GM12878 (cell line): ENCODE data around the gene EPB42. TPM values are rescaled to one million over a fixed set of nuclear protein-coding genes. Genes with fewer than 3 reads are reported as not detected.

Experiments used
- ATAC-seq: fragments of 200-7000 bp; cut with Tn5 transposase; 3 replicates; pipeline ENCODE4 v1.9.1; 2020; ENCODE audit warnings: mild to moderate bottlenecking, moderate library complexity
- BruUV-seq: library from RNA; stranded (reverse); fragments of 400-500 nt; replicated peaks from 2 replicates; lab custom pipeline; 2021; lab: Mats Ljungman, UMichigan
- CTCF ChIA-PET: fragments of 300-600 bp; sonication (Branson Sonifier 250); formaldehyde crosslinking; extraction: SDS; loops from one replicate; lab custom pipeline; 2021; ENCODE audit warnings: inconsistent platforms; lab: Yijun Ruan, JAX
- POLR2A ChIA-PET: fragments of 350-600 bp; formaldehyde crosslinking; extraction: SDS; loops from one replicate; lab custom pipeline; 2021; ENCODE audit warnings: inconsistent platforms; lab: Charles Lee
- RAD21 ChIA-PET: fragments of 300-600 bp; sonication (Branson Sonifier 250); formaldehyde crosslinking; loops from one replicate; lab custom pipeline; 2023; ENCODE audit warnings: antibody characterized with exemption; ENCODE audit not compliant: unreplicated experiment; lab: Charles Lee
- SMC1A ChIA-PET: fragments of 300-600 bp; sonication (Branson Sonifier 250); formaldehyde crosslinking; loops from one replicate; lab custom pipeline; 2023; ENCODE audit not compliant: unreplicated experiment, uncharacterized antibody; lab: Charles Lee
- DNase-seq: peaks from one replicate; pipeline ENCODE4 v3.0.0-alpha.2; 2011; ENCODE audit warnings: low read depth, low spot score
- FAIRE-seq: peaks from 3 replicates; lab custom pipeline; 2011; peaks lifted over from hg19 to GRCh38; lab: Jason Lieb, UNC
- H2AFZ ChIP-seq: 2 replicates; pipeline ENCODE4 v1.6.0; 2011; ENCODE audit warnings: low read depth, low read length, control low read depth; ENCODE audit not compliant: control insufficient read depth
- H3K27ac ChIP-seq: 2 replicates; pipeline ENCODE4 v1.5.1; 2011; ENCODE audit warnings: control low read depth; ENCODE audit not compliant: control insufficient read depth, insufficient read depth
- H3K27me3 ChIP-seq, 2 experiments: replicated peaks in 1 of 2; 2 replicates each; pipeline versions ENCODE4 v1.6.0 to v1.6.1; 2011; ENCODE audit warnings: low read length in 1 of 2; ENCODE audit not compliant: control insufficient read depth in 2 of 2, insufficient read depth in 2 of 2
- H3K36me3 ChIP-seq, 2 experiments: 2 replicates each; pipeline ENCODE4 v1.5.1; 2011; ENCODE audit warnings: low read length in 1 of 2; ENCODE audit not compliant: control insufficient read depth in 2 of 2, insufficient read depth in 2 of 2
- H3K4me1 ChIP-seq: 2 replicates; pipeline ENCODE4 v1.6.1; 2011; ENCODE audit warnings: mild to moderate bottlenecking, low read length, moderate library complexity, mixed read lengths; ENCODE audit not compliant: control insufficient read depth, insufficient read depth
- H3K4me2 ChIP-seq: 2 replicates; pipeline ENCODE4 v1.6.0; 2011; ENCODE audit warnings: control low read depth; ENCODE audit not compliant: control insufficient read depth, insufficient read depth
- H3K4me3 ChIP-seq: fragments of 200-600 bp; sonication (generic); 2 replicates; pipeline ENCODE4 v1.5.1; 2016
- H3K79me2 ChIP-seq: 2 replicates; pipeline ENCODE4 v1.6.0; 2011; ENCODE audit warnings: low read length; ENCODE audit not compliant: control insufficient read depth, insufficient read depth
- H3K9ac ChIP-seq: 2 replicates; pipeline ENCODE4 v1.8.0; 2011; ENCODE audit warnings: low read length, control low read depth, mixed read lengths; ENCODE audit not compliant: control insufficient read depth, insufficient read depth
- H3K9me3 ChIP-seq: replicated peaks from 3 replicates; pipeline ENCODE4 v1.5.1; 2011; ENCODE audit warnings: mild to moderate bottlenecking, low read length; ENCODE audit not compliant: control insufficient read depth, insufficient read depth
- H4K20me1 ChIP-seq: 2 replicates; pipeline ENCODE4 v1.6.0; 2011; ENCODE audit not compliant: control insufficient read depth, insufficient read depth
- BCL11A ChIP-seq: IDR thresholded peaks from 2 replicates; pipeline ENCODE4 v1.6.1; 2011; ENCODE audit warnings: low read depth, low read length
- CREM ChIP-seq: IDR thresholded peaks from 2 replicates; pipeline ENCODE4 v1.6.1; 2014; ENCODE audit warnings: antibody characterized with exemption, low read depth
- FOXK2 ChIP-seq: fragments of 450-650 bp; IDR thresholded peaks from 2 replicates; pipeline ENCODE4 v1.6.1; 2017; ENCODE audit warnings: mild to moderate bottlenecking, moderate library complexity
- HDAC2 ChIP-seq: fragments of 200-600 bp; sonication (generic); IDR thresholded peaks from 2 replicates; pipeline ENCODE4 v1.6.1; 2017
- MXI1 ChIP-seq: fragments of 150-350 bp; IDR thresholded peaks from 2 replicates; pipeline ENCODE4 v1.6.1; 2011; ENCODE audit warnings: low read depth, mild to moderate bottlenecking, inconsistent platforms, low read length, improper control_type of control experiment
- RB1 ChIP-seq: fragments of 450-650 bp; formaldehyde crosslinking; IDR thresholded peaks from 2 replicates; pipeline ENCODE4 v1.6.1; 2017; ENCODE audit warnings: mild to moderate bottlenecking, borderline replicate concordance
- SPI1 ChIP-seq: IDR thresholded peaks from 2 replicates; pipeline ENCODE4 v1.6.1; 2011; ENCODE audit warnings: low read depth, mild to moderate bottlenecking, low read length, moderate library complexity, borderline replicate concordance; ENCODE audit not compliant: insufficient read depth
- SREBF1 ChIP-seq: IDR thresholded peaks from 2 replicates; pipeline ENCODE4 v1.6.1; 2012; ENCODE audit warnings: mild to moderate bottlenecking, low read length
- TARDBP ChIP-seq: IDR thresholded peaks from 2 replicates; pipeline ENCODE4 v1.6.1; 2016; ENCODE audit warnings: borderline replicate concordance
- TCF7 ChIP-seq: IDR thresholded peaks from 2 replicates; pipeline ENCODE4 v1.6.1; 2014; ENCODE audit warnings: antibody characterized with exemption, borderline replicate concordance
- ZNF24 ChIP-seq: fragments of 450-650 bp; IDR thresholded peaks from 2 replicates; pipeline ENCODE4 v1.6.1; 2017; ENCODE audit warnings: antibody characterized with exemption, mild to moderate bottlenecking
- ZSCAN29 ChIP-seq: fragments of 450-650 bp; IDR thresholded peaks from 2 replicates; pipeline ENCODE4 v1.6.1; 2017; ENCODE audit warnings: mild to moderate bottlenecking, moderate library complexity
- ZZZ3 ChIP-seq: IDR thresholded peaks from 2 replicates; pipeline ENCODE4 v1.6.1; 2011; ENCODE audit warnings: low read depth; ENCODE audit not compliant: control insufficient read depth, insufficient read length
- WGBS: methylation state at CpG from one replicate; pipeline ENCODE4 v1.1.6; 2016; ENCODE audit warnings: low lambda C conversion rate; ENCODE audit not compliant: insufficient replicate concordance, insufficient coverage; ENCODE audit errors: missing lambda C conversion rate; 5-methylcytosine and 5-hydroxymethylcytosine counted together
- in situ Hi-C: fragments of 300-500 bp; cut with MboI; formaldehyde crosslinking; loops from 9 replicates; pipeline ENCODE4 v1.14.3; 2018; ENCODE audit warnings: mixed read lengths
- intact Hi-C: fragments of 100-400 bp; cut with micrococcal nuclease; formaldehyde crosslinking; loops from one replicate; pipeline ENCODE4 v1.14.2; 2022; ENCODE audit not compliant: unreplicated experiment
- polyA plus RNA-seq, 11 experiments: library from polyadenylated mRNA; depleted of rRNA in 4 of 11; unstranded in 6 of 11; stranded (reverse) in 5 of 11; fragments of >200 nt; fragmentation: Nextera tagmentation in 4 of 11; fragmentation: Illumina TruSeq in 1 of 11; extraction: Ambion mirVana in 4 of 11; extraction: Trizol in 1 of 11; gene quantifications; 1 replicate in 1 of 11; 2 replicates in 10 of 11; pipeline versions ENCODE4 v1.2.1 to v1.2.3, GENCODE V29; 2011 to 2016; ENCODE audit warnings: inconsistent platforms in 2 of 11, missing spikeins in 2 of 11, low read depth in 1 of 11
- total RNA-seq, 4 experiments: library from RNA; depleted of rRNA in 3 of 4; stranded (reverse); fragments of >200 nt in 3 of 4; fragmentation: Illumina TruSeq in 1 of 4; extraction: Trizol in 1 of 4; gene quantifications; 2 replicates each; pipeline versions ENCODE4 v1.2.1 to v1.2.3, GENCODE V29; 2013 to 2021
- TF ChIP-seq, protein P1 (sequence below): fragments of 450-650 bp; IDR thresholded peaks from 2 replicates; pipeline ENCODE4 v1.6.1; 2017; ENCODE audit warnings: antibody characterized with exemption, mild to moderate bottlenecking, moderate library complexity
- TF ChIP-seq, protein P2 (sequence below): IDR thresholded peaks from 2 replicates; pipeline ENCODE4 v1.6.1; 2012; ENCODE audit warnings: low read depth, low read length, improper control_type of control experiment
- TF ChIP-seq, protein P3 (sequence below): IDR thresholded peaks from 2 replicates; pipeline ENCODE4 v1.6.1; 2012; ENCODE audit warnings: low read depth, low read length, improper control_type of control experiment

Gene EPB42
- total and polyA plus RNA-seq, 10 of the 15 experiments (the other 5 are each of a cell fraction or from before 2014, with no cell fraction given), result not detected

DNA sequence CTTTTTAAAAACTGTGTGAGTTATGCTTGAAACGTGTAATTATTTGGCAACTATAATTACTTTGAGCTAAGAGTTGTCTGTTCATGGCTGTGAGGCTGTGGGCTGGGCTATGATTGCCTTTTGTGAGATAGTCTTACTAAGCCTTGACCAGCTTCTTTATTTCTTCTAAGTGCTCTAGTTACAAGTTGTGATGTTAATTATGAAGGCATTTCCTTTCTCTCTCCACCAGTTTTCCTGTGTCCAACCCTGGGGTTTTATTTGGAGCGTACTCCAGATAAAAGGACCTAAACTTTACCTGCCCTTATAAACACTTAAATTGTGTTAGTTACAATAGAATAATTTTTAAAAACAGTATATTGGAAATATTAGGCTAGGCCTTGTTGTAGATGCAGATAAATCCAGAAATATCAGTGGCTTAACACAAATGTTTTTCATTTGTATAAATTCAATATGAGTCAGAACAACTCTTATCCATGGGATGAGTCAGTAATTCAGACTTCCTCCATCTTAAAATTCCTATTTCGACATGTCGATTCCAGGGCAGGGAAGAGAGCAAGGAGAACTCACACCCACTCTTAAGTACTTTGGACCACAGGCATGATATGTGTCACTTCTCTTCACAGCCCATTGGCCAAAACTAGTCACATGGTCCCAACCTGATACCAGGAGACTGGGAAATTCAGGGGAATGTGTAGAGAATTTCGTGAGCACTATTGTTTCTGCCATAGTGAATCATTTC is 70.5 kb downstream of the EPB42 start:
- FAIRE-seq, result no peak

More for the DNA sequence above, 70.5 kb downstream of the EPB42 start:
- H3K4me1 ChIP-seq, result no peaks in the 10 kb centered on the region
- WGBS, result 86% methylated on average over 5 of the region's 5 CpGs
- CTCF ChIA-PET, result no interaction called here
- RAD21 ChIA-PET, result interaction anchor here (0.7 kb wide), 1 partner anchor 321 kb away, joined by 3 read pairs; no protein-coding TSS in a partner anchor
- POLR2A ChIA-PET, result no interaction called here
- no peak overlapping the region for H3K27ac ChIP-seq
- no peak for DNase-seq
- TF ChIP-seq, protein P1, sequence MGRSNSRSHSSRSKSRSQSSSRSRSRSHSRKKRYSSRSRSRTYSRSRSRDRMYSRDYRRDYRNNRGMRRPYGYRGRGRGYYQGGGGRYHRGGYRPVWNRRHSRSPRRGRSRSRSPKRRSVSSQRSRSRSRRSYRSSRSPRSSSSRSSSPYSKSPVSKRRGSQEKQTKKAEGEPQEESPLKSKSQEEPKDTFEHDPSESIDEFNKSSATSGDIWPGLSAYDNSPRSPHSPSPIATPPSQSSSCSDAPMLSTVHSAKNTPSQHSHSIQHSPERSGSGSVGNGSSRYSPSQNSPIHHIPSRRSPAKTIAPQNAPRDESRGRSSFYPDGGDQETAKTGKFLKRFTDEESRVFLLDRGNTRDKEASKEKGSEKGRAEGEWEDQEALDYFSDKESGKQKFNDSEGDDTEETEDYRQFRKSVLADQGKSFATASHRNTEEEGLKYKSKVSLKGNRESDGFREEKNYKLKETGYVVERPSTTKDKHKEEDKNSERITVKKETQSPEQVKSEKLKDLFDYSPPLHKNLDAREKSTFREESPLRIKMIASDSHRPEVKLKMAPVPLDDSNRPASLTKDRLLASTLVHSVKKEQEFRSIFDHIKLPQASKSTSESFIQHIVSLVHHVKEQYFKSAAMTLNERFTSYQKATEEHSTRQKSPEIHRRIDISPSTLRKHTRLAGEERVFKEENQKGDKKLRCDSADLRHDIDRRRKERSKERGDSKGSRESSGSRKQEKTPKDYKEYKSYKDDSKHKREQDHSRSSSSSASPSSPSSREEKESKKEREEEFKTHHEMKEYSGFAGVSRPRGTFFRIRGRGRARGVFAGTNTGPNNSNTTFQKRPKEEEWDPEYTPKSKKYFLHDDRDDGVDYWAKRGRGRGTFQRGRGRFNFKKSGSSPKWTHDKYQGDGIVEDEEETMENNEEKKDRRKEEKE, result no peak
- no peak for TF ChIP-seq RB1
- no peak for TF ChIP-seq BCL11A
- TF ChIP-seq, protein P2, sequence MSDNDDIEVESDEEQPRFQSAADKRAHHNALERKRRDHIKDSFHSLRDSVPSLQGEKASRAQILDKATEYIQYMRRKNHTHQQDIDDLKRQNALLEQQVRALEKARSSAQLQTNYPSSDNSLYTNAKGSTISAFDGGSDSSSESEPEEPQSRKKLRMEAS, result no peak
- TF ChIP-seq MXI1, result no peak
- TF ChIP-seq SREBF1, result no peak
- TF ChIP-seq, protein P3, sequence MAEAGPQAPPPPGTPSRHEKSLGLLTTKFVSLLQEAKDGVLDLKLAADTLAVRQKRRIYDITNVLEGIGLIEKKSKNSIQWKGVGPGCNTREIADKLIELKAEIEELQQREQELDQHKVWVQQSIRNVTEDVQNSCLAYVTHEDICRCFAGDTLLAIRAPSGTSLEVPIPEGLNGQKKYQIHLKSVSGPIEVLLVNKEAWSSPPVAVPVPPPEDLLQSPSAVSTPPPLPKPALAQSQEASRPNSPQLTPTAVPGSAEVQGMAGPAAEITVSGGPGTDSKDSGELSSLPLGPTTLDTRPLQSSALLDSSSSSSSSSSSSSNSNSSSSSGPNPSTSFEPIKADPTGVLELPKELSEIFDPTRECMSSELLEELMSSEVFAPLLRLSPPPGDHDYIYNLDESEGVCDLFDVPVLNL, result no peak
- TF ChIP-seq ZSCAN29, result no peak
- no peak for TF ChIP-seq ZZZ3
- TF ChIP-seq TARDBP, result no peak
- TF ChIP-seq ZNF24, result no peak
- no peak for TF ChIP-seq FOXK2
- TF ChIP-seq CREM, result no peak
- TF ChIP-seq TCF7, result no peak
- TF ChIP-seq SPI1, result no peak
- no peak for TF ChIP-seq HDAC2
- H3K36me3 ChIP-seq, result peaks cover 0 to 10% of the 10 kb centered on the region in 2 experiments; a peak in 2 of 4 replicates
- no peaks in the 10 kb centered on the region for H3K79me2 ChIP-seq
- intact Hi-C loops, result no loop called here
- no peaks in the 10 kb centered on the region for H3K9me3 ChIP-seq
- in situ Hi-C loops, result no loop called here
- BruUV-seq, result no TSS peak
- no peak overlapping the region for H2AFZ ChIP-seq
- ATAC-seq, result no peak
- no peaks in the 10 kb centered on the region for H3K27me3 ChIP-seq
- H3K4me2 ChIP-seq, result no peak overlapping the region
- H3K9ac ChIP-seq, result no peak overlapping the region
- SMC1A ChIA-PET, result no interaction called here
- no peak overlapping the region for H3K4me3 ChIP-seq
- H4K20me1 ChIP-seq, result no peaks in the 10 kb centered on the region
